GM12874 (cell line): ENCODE results near the gene ZNF396.

Experiments used
- TF ChIP-seq, protein P1 (sequence below): IDR thresholded peaks from 2 replicates; pipeline ENCODE4 v1.5.1; 2011; ENCODE audit warnings: low read depth, mild to moderate bottlenecking, control low read depth, low read length, moderate library complexity; ENCODE audit not compliant: insufficient read depth

The ZNF396 gene

GRCh38 chr18:35348001-35348400 lies 29.1 kb downstream of the ZNF396 start:
- TF ChIP-seq, protein P1, sequence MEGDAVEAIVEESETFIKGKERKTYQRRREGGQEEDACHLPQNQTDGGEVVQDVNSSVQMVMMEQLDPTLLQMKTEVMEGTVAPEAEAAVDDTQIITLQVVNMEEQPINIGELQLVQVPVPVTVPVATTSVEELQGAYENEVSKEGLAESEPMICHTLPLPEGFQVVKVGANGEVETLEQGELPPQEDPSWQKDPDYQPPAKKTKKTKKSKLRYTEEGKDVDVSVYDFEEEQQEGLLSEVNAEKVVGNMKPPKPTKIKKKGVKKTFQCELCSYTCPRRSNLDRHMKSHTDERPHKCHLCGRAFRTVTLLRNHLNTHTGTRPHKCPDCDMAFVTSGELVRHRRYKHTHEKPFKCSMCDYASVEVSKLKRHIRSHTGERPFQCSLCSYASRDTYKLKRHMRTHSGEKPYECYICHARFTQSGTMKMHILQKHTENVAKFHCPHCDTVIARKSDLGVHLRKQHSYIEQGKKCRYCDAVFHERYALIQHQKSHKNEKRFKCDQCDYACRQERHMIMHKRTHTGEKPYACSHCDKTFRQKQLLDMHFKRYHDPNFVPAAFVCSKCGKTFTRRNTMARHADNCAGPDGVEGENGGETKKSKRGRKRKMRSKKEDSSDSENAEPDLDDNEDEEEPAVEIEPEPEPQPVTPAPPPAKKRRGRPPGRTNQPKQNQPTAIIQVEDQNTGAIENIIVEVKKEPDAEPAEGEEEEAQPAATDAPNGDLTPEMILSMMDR, result no peak

DNA sequence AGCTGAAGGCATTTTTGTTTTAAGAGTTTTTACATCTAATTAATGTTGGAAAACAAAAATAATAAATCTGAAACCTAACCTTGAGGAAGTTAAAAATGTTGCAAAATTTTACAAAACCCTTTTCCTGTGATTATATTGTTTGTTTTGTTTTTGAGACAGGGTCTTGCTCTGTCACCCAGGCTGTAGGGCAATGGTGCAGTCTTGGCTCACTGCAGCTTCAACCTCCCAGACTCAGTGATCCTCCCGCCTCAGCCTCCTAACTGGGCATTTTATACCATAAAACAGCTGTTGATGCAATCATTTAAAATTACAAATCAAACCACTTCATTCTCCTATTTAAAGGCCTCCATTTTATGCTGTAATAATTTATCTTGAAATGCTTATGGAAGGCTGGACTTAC lies 31.2 kb downstream of the ZNF396 start:
- TF ChIP-seq, protein P1, result no peak

DNA sequence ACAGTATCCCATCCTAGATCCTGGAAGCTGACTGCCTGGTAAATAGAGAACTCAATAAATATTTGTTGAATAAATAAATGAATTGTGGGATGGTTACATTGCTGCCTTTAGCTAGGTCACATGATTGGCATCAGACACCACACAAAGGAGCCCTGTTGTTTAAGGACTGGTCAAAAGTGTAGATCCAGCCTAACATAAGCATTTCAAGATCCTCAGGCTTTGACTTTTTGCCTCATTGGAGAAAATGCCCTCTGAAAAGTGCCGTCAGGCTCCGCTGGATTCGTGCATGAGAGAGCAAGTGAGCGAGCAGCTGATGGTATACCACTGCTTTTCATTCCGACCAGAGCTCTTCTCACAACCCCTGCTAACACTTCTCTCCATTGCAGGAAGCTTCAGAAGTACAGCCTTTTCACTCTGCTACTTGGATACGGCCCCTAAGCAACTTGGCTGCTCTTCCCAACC lies 31.6 kb downstream of the ZNF396 start:
- TF ChIP-seq, protein P1, result no peak

DNA sequence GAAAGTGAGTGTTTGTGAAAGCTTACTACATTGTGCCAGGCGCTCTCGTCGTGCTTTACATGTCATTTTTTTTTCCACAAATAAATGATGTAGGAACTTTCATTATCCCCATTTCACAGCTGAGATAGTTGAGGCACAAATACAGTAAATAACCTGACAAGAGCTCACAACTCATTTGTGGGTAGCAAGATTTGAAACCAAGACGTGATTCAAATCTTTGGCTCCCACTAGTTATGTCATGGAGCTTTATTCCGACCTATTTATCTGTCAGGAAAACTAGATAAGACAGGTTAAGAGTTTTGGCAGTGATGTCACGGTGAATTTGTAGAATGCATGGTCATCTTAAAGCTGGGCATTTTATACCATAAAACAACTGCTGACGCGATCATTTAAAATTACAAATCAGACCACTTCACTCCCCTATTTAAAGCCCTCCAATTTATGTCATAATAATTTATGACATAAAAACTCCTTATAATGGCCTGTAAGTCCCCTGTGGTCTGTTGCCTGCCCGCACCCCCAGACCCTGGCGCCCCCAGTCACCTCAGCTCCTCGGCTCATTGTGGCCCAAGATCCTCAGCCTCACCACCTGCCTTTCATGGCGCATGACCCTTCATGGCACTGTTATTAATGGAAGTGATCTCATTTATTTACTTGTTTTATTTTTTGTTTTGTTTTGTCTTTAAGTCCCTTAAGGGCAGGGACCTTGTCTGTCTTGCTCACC lies 32.2 kb downstream of the ZNF396 start:
- TF ChIP-seq, protein P1, result no peak

GRCh38 chr18:35343936-35344735 lies 33.0 kb downstream of the ZNF396 start, which contains the start of gene ZNF24:
Gene ZNF24, minus strand, starts transcription at chr18:35344420. Its CDS starts 3,770 bp downstream, at chr18:35340650.
- TF ChIP-seq, protein P1, result no peak

DNA sequence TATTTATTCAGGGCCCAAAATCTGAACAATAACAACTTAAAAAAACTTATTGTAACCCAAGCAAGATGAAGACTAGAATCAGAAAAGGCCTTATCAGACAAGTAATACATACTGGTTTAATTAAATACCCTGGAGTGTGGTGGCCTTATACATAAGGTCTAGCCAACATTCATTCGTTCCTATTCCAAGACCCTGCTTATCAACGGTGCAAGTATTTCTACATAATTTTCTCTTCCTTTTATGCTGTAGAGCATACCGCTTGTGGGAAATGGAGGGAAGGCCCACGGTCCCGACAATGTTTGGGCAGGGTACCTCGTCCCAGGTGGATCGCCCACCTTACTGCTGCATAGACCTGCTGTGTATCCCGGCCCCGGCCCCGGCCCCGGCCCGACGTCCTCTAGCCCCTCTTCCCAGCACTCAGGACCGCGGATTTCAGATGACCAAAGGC lies 33.6 kb downstream of the ZNF396 start:
- TF ChIP-seq, protein P1, result no peak

- TF ChIP-seq, protein P1, result no peak
Measured at GRCh38 chr18:35337286-35337685, 39.9 kb downstream of the ZNF396 start.
